HFFc6 (cell line): ENCODE measurements around the gene ATP6V0E2. TPM values are rescaled to one million over a fixed set of nuclear protein-coding genes. Genes with fewer than 3 reads are reported as not detected.
"Not testable (repeated sequence)": the region's sequence is repeated elsewhere in the genome, so short reads cannot be mapped to it uniquely, and the experiment has no call there.

Experiments
- DNase-seq: peaks from one replicate; pipeline ENCODE4 v3.0.0-alpha.2; 2018
- H3K27ac Mint-ChIP-seq: 2 replicates; pipeline ENCODE4 v1.8.0; 2020; ENCODE audit warnings: mild to moderate bottlenecking, mixed read lengths
- H3K27me3 Mint-ChIP-seq: 2 replicates; pipeline ENCODE4 v1.8.0; 2021; ENCODE audit warnings: mild to moderate bottlenecking, moderate library complexity, mixed read lengths; ENCODE audit not compliant: insufficient read depth
- H3K36me3 Mint-ChIP-seq: 2 replicates; pipeline ENCODE4 v1.8.0; 2021; ENCODE audit warnings: low read depth, mixed read lengths
- H3K4me1 Mint-ChIP-seq: 2 replicates; pipeline ENCODE4 v1.8.0; 2020; ENCODE audit warnings: low read depth, mixed read lengths
- H3K4me3 Mint-ChIP-seq: 2 replicates; pipeline ENCODE4 v1.8.0; 2020; ENCODE audit warnings: mild to moderate bottlenecking, moderate library complexity, mixed read lengths
- H3K9me3 Mint-ChIP-seq: 2 replicates; pipeline ENCODE4 v1.8.0; 2020; ENCODE audit warnings: mild to moderate bottlenecking, mixed read lengths
- total RNA-seq, 6 experiments: library from RNA; stranded (reverse); fragmentation: NEBNext Ultra II Directional; extraction: Animal tissue kit (Norgen Biotek cat#: 25700); gene quantifications; 2 replicates in 1 of 6; 3 replicates in 5 of 6; pipeline ENCODE4 v1.2.3, GENCODE V29; 2021
- TF ChIP-seq, protein P1 (sequence below): fragments of 200-600 bp; sonication (generic); IDR thresholded peaks from 2 replicates; pipeline ENCODE4 v1.5.0; 2021; ENCODE audit warnings: antibody characterized with exemption, mild to moderate bottlenecking

The ATP6V0E2 gene
- total RNA-seq, 6 experiments from 2014 or later, result 40.9 to 54.8 (median 48.0) TPM

DNA sequence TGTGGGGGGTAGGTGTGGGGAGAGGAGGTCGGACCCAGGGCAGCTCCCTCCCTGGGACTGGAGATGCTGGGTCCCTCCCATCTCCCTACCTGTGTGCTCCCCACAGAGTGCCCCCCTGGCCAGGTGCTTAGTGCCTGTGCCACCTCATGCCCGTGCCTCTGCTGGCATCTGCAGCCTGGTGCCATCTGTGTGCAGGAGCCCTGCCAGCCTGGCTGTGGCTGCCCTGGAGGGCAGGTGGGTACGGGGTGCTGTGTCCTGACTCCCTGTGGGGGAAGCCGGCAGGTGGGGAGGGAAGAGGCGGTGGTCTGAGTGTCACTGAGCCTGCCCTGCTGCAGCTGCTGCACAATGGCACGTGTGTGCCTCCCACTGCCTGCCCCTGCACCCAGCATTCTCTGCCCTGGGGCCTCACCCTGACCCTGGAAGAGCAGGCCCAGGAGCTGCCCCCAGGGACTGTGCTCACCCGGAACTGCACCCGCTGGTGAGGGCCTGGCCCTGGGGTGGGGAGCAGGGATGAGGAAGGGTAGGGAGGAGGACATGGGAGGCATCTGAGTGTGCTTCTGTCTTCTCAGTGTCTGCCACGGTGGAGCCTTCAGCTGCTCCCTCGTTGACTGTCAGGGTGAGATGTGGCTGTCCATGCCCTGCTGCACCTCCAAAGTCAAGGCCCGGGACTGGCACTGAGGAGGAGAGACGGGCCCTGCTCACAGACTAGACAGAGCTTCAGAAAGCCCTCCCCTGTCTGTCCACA is 47.3 kb upstream of the ATP6V0E2 start:
- H3K27me3 Mint-ChIP-seq, result peaks cover 15% of the 10 kb centered on the region
- no peak for DNase-seq
- TF ChIP-seq, protein P1, sequence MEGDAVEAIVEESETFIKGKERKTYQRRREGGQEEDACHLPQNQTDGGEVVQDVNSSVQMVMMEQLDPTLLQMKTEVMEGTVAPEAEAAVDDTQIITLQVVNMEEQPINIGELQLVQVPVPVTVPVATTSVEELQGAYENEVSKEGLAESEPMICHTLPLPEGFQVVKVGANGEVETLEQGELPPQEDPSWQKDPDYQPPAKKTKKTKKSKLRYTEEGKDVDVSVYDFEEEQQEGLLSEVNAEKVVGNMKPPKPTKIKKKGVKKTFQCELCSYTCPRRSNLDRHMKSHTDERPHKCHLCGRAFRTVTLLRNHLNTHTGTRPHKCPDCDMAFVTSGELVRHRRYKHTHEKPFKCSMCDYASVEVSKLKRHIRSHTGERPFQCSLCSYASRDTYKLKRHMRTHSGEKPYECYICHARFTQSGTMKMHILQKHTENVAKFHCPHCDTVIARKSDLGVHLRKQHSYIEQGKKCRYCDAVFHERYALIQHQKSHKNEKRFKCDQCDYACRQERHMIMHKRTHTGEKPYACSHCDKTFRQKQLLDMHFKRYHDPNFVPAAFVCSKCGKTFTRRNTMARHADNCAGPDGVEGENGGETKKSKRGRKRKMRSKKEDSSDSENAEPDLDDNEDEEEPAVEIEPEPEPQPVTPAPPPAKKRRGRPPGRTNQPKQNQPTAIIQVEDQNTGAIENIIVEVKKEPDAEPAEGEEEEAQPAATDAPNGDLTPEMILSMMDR, result no peak
- H3K4me1 Mint-ChIP-seq, result no peaks in the 10 kb centered on the region
- H3K9me3 Mint-ChIP-seq, result no peaks in the 10 kb centered on the region
- H3K4me3 Mint-ChIP-seq, result no peak overlapping the region
- no peaks in the 10 kb centered on the region for H3K36me3 Mint-ChIP-seq
- H3K27ac Mint-ChIP-seq, result no peak overlapping the region

DNA sequence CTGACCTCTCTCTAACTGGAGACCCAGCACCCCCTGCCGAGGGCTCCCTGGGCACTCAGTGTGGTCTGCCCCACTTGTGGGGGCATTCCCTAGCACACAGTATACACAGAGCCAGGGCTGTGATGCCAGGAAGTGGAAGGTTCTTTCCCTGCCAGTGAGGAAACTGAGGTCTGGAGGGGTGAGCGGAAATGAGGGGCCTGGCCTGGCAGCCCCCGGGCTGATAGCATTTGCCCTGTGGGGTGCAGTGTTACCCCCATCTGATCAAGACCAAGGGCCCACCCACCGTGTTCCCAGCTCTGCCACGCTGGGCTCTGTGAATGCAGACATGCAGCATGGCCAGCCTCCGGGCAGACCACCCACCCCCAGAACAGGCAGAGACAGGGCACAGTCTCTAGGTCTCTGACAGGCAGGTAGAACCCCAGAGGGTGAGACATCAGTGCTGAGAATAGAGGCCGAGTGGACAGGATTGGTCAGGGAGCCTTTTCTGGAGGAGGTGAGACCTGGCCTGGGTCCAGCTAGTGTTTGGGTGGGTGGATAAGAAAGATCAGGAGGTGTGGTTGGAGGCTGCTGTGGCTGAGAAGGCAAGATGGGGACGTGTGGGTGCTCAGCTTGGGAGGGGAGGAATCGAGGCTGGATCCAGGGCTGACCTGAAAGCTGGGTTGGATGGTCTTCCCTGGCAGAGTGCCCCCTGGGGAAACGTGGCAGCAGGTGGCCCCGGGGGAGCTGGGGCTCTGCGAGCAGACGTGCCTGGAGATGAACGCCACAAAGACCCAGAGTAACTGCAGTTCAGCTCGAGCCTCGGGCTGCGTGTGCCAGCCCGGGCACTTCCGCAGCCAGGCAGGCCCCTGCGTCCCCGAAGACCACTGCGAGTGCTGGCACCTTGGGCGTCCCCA is 46.4 kb upstream of the ATP6V0E2 start:
- DNase-seq, result no peak
- Mint-ChIP-seq H3K27me3 (peaks cover 18% of the 10 kb centered on the region), H3K9me3 (no peaks in the 10 kb centered on the region), H3K36me3 (no peaks in the 10 kb centered on the region), H3K4me1 (no peaks in the 10 kb centered on the region), H3K27ac (no peak overlapping the region), H3K4me3 (no peak overlapping the region)
- TF ChIP-seq, protein P1, result no peak

DNA sequence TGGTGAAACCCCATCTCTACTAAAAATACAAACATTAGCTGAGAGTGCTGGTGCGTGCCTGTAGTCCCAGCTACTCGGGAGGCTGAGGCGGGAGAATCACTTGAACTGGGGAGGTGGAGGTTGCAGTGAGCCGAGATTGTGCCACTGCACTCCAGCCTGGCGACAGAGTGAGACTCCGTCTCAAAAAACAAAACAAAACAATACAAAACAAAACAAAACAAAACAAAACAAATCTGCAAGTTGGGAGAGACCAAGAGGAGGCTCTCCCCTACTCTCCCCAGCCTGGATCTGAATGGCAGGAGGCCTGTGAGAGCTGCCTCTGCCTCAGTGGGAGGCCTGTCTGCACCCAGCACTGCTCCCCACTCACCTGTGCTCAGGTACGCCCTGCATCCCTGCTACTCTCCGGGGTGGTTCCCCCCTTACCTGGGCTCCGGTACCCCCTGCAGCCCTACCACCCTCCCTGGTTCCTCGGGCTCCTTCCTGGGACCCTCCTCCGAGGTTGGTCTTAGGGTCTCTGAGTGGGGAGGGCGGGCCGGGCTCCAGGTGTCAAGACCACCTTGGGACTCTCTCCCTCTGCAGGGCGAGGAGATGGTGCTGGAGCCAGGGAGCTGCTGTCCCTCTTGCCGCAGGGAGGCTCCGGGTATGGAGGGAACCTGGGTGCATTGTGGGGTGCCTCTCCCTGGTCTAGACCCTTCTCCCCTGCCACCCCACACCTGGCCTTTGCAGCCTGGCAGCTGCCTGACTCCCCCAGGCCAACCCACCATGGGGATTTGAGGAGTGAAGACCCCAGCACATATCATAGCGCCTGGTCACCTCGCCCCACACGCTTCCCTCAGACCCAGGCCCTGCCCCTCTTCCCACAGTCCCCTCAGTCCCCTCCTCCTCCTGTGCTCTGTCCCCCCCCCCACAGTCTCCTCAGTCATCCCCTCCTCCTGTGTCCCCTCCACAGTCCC is 45.1 kb upstream of the ATP6V0E2 start:
- no peak overlapping the region for H3K27ac Mint-ChIP-seq

DNA sequence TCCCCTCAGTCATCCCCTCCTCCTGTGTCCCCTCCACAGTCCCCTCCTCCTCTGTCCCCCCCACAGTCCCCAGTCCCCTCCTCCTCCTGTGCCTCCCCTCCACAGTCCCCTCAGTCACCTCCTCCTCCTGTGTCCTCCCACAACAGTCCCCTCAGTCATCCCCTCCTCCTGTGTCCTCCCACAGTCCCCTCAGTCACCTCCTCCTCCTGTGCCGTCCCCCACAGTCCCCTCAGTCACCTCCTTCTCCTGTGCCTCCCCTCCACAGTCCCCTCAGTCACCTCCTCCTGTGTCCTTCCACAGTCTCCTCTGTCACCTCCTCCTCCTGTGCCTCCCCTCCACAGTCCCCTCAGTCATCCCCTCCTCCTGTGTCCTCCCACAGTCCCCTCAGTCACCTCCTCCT is 43.2 kb upstream of the ATP6V0E2 start:
- not testable (repeated sequence) for H3K4me3 Mint-ChIP-seq, H3K9me3 Mint-ChIP-seq

More for the DNA sequence above, 45.1 kb upstream of the ATP6V0E2 start:
- H3K4me1 Mint-ChIP-seq, result no peaks in the 10 kb centered on the region
- TF ChIP-seq, protein P1, result no peak
- DNase-seq, result no peak
- no peaks in the 10 kb centered on the region for H3K9me3 Mint-ChIP-seq
- H3K4me3 Mint-ChIP-seq, result no peak overlapping the region
- H3K27me3 Mint-ChIP-seq, result peaks cover 21% of the 10 kb centered on the region
- no peaks in the 10 kb centered on the region for H3K36me3 Mint-ChIP-seq

DNA sequence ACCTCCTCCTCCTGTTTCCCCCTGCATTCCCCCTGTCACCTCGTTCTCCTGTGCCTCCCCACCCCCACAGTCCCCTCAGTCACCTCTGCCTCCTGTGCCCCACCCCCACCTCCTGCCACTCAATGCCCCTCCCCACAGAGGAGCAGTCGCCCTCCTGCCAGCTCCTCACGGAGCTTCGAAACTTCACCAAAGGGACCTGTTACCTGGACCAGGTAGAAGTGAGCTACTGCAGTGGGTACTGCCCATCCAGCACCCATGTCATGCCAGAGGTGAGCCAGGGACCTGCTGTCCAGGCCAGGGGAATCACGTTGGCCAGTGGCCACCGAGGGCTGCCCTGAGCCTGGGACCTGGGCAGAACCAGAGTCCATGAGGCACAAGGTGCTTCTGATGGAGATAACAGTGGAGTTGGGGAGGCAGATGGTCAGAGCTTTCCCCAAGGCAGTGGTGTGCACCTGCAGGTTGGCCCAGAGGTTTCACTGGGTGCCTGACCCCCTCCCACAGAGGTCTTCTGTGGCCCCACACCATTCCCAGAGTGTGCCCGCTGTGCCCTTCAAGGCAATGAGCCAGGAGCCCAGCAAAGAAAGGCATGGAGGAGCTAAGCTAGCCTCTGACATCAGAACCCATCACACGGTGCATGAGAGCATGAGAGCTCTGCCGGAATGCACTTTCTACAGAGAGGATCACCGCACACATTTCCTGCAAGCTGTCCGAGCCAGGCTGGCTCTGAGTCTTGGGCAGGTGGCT is 42.6 kb upstream of the ATP6V0E2 start:
- Mint-ChIP-seq H3K36me3 (no peaks in the 10 kb centered on the region), H3K27me3 (peaks cover 29% of the 10 kb centered on the region), H3K27ac (no peak overlapping the region), H3K4me1 (no peaks in the 10 kb centered on the region), H3K9me3 (no peaks in the 10 kb centered on the region), H3K4me3 (no peak overlapping the region)
- TF ChIP-seq, protein P1, result no peak
- DNase-seq, result no peak

More for the DNA sequence above, 43.2 kb upstream of the ATP6V0E2 start:
- H3K27ac Mint-ChIP-seq, DNase-seq, H3K36me3 Mint-ChIP-seq, H3K4me1 Mint-ChIP-seq: not testable (repeated sequence)
- peaks cover 29% of the 10 kb centered on the region for H3K27me3 Mint-ChIP-seq
